OCI-LY7 (cell line): Measurements from ENCODE around the gene DOCK4. TPM values are rescaled to one million over a fixed set of nuclear protein-coding genes. Genes with fewer than 3 reads are reported as not detected.

ENCODE experiments used
- BruUV-seq: library from RNA; stranded (reverse); fragments of 400-500 nt; replicated peaks from 2 replicates; lab custom pipeline; 2021; lab: Mats Ljungman, UMichigan
- CTCF ChIA-PET: fragments of 300-600 bp; sonication (Branson Sonifier 250); formaldehyde crosslinking; loops from one replicate; lab custom pipeline; 2022; ENCODE audit warnings: antibody characterized with exemption; ENCODE audit not compliant: unreplicated experiment; lab: Charles Lee
- POLR2A ChIA-PET: fragments of 300-600 bp; sonication (Branson Sonifier 250); formaldehyde crosslinking; loops from one replicate; lab custom pipeline; 2022; ENCODE audit warnings: antibody characterized with exemption; lab: Charles Lee
- DNase-seq: peaks from one replicate; pipeline ENCODE4 v3.0.0-alpha.2; 2015; ENCODE audit warnings: low spot score
- H2AFZ ChIP-seq: fragments of 200-600 bp; sonication (generic), shearing (Covaris generic); 2 replicates; pipeline ENCODE4 v1.6.1; 2014; ENCODE audit warnings: mild to moderate bottlenecking, antibody characterized with exemption, low read length, moderate library complexity
- H3K27ac ChIP-seq: fragments of 200-600 bp; sonication (generic); 2 replicates; pipeline ENCODE4 v1.5.1; 2014; ENCODE audit warnings: mixed run types, low read depth, mild to moderate bottlenecking, moderate library complexity, low read length, inconsistent platforms; ENCODE audit not compliant: poor library complexity, severe bottlenecking
- H3K36me3 ChIP-seq: fragments of 200-600 bp; sonication (generic); 2 replicates; pipeline ENCODE4 v1.6.1; 2014; ENCODE audit warnings: mild to moderate bottlenecking, antibody characterized with exemption, low read length, moderate library complexity, mixed read lengths; ENCODE audit not compliant: insufficient read depth
- H3K4me1 ChIP-seq: fragments of 200-600 bp; sonication (generic); 2 replicates; pipeline ENCODE4 v1.5.1; 2014; ENCODE audit warnings: mild to moderate bottlenecking, low read length; ENCODE audit not compliant: insufficient read depth, poor library complexity, severe bottlenecking
- H3K4me2 ChIP-seq: fragments of 200-600 bp; sonication (generic); 2 replicates; pipeline ENCODE4 v1.6.1; 2014; ENCODE audit warnings: mild to moderate bottlenecking, low read length
- H3K4me3 ChIP-seq: fragments of 200-600 bp; sonication (generic); 2 replicates; pipeline ENCODE4 v1.5.1; 2014; ENCODE audit warnings: mild to moderate bottlenecking, low read depth, low read length; ENCODE audit not compliant: poor library complexity, severe bottlenecking
- H3K79me2 ChIP-seq: fragments of 200-600 bp; sonication (generic); 2 replicates; pipeline ENCODE4 v1.6.1; 2016; ENCODE audit warnings: low read depth, mild to moderate bottlenecking, low read length, moderate library complexity, mixed read lengths; ENCODE audit not compliant: insufficient read depth
- H3K9me2 ChIP-seq: fragments of 200-600 bp; sonication (generic); 2 replicates; pipeline ENCODE4 v1.6.1; 2016; ENCODE audit warnings: mild to moderate bottlenecking, low read length, mixed read lengths; ENCODE audit not compliant: insufficient read depth
- H3K9me3 ChIP-seq: fragments of 200-600 bp; sonication (generic); 2 replicates; pipeline ENCODE4 v1.6.1; 2014; ENCODE audit warnings: mild to moderate bottlenecking, mixed run types, low read length, mixed read lengths
- H4K20me1 ChIP-seq: fragments of 200-600 bp; sonication (generic); 2 replicates; pipeline ENCODE4 v1.6.1; 2014; ENCODE audit warnings: mild to moderate bottlenecking, antibody characterized with exemption, low read length, moderate library complexity, mixed read lengths; ENCODE audit not compliant: insufficient read depth
- CTCF ChIP-seq: fragments of 200-600 bp; sonication (generic); conservative IDR thresholded peaks from 2 replicates; pipeline ENCODE4 v1.5.1; 2014; ENCODE audit warnings: mild to moderate bottlenecking, antibody characterized with exemption, low read length, moderate library complexity, mixed read lengths
- EZH2phosphoT487 ChIP-seq: fragments of 200-600 bp; sonication (generic); IDR thresholded peaks from 2 replicates; pipeline ENCODE4 v1.6.1; 2018; ENCODE audit warnings: low read depth, borderline replicate concordance, mild to moderate bottlenecking, mixed run types, antibody characterized with exemption, low read length, moderate library complexity, mixed read lengths
- intact Hi-C: fragments of 100-400 bp; cut with micrococcal nuclease; formaldehyde crosslinking; loops from one replicate; pipeline ENCODE4 v1.10.0; 2022; ENCODE audit not compliant: unreplicated experiment
- total RNA-seq, 2 experiments: library from RNA; depleted of rRNA in 1 of 2; stranded (reverse); fragments of >200 nt in 1 of 2; shearing (Covaris generic) in 1 of 2; gene quantifications; 2 replicates each; pipeline ENCODE4 v1.2.3, GENCODE V29; 2014 to 2022

Gene DOCK4
- total RNA-seq, 2 experiments from 2014 or later, result 0.91 to 4.9 TPM

- ChIA-PET CTCF (no interaction called here), POLR2A (no interaction called here)
- no peaks in the 10 kb centered on the region for H3K36me3 ChIP-seq
- no peak overlapping the region for H3K4me2 ChIP-seq
- intact Hi-C loops, result no loop called here
- no peaks in the 10 kb centered on the region for H3K79me2 ChIP-seq
- no peak for DNase-seq
- TF ChIP-seq EZH2phosphoT487, result no peak
- no peak overlapping the region for H2AFZ ChIP-seq
- H3K9me3 ChIP-seq, result no peaks in the 10 kb centered on the region
- no peaks in the 10 kb centered on the region for H3K9me2 ChIP-seq
- no peak overlapping the region for H3K27ac ChIP-seq
- no peaks in the 10 kb centered on the region for H3K4me1 ChIP-seq
- H4K20me1 ChIP-seq, result no peaks in the 10 kb centered on the region
- BruUV-seq, result no TSS peak
- H3K4me3 ChIP-seq, result no peak overlapping the region
Measured at GRCh38 chr7:111951052-111951451, 255.1 kb downstream of the DOCK4 start.

GRCh38 chr7:111942450-111943081 is 263.6 kb downstream of the DOCK4 start:
- no TSS peak for BruUV-seq
- Histone ChIP-seq H3K4me3 (no peak overlapping the region), H3K9me3 (peaks cover 13% of the 10 kb centered on the region; the same call in 1 of the 2 replicates), H3K79me2 (no peaks in the 10 kb centered on the region), H3K4me1 (no peaks in the 10 kb centered on the region), H3K9me2 (no peaks in the 10 kb centered on the region), H3K4me2 (no peak overlapping the region), H3K36me3 (no peaks in the 10 kb centered on the region), H4K20me1 (no peaks in the 10 kb centered on the region), H2AFZ (no peak overlapping the region), H3K27ac (no peak overlapping the region)
- intact Hi-C loops, result no loop called here
- DNase-seq, result no peak
- POLR2A ChIA-PET, result no interaction called here
- no peak for TF ChIP-seq EZH2phosphoT487
- TF ChIP-seq CTCF, result no peak
- CTCF ChIA-PET, result no interaction called here

GRCh38 chr7:111937163-111937562 is 269.0 kb downstream of the DOCK4 start:
- BruUV-seq, result no TSS peak
- DNase-seq, result no peak
- Histone ChIP-seq H3K9me2 (no peaks in the 10 kb centered on the region), H3K4me3 (no peak overlapping the region), H3K9me3 (no peaks in the 10 kb centered on the region), H3K36me3 (no peaks in the 10 kb centered on the region), H3K4me1 (no peaks in the 10 kb centered on the region), H3K4me2 (no peak overlapping the region), H2AFZ (no peak overlapping the region), H3K79me2 (no peaks in the 10 kb centered on the region), H3K27ac (no peak overlapping the region), H4K20me1 (no peaks in the 10 kb centered on the region)
- CTCF ChIA-PET, result no interaction called here
- intact Hi-C loops, result no loop called here
- no peak for TF ChIP-seq EZH2phosphoT487
- POLR2A ChIA-PET, result no interaction called here
